Measurements from ENCODE around the gene FKBP5. TPM values are rescaled to one million over a fixed set of nuclear protein-coding genes. Genes with fewer than 3 reads are reported as not detected.
A peak's percentile ranks its signal among the peaks of the same experiment; 100 is the strongest.

The FKBP5 gene
- total and polyA plus RNA-seq, 9 of the 15 experiments (the other 6 are each of a cell fraction or from before 2014, with no cell fraction given), result 32.7 to 151 (median 75.0) TPM

GRCh38 chr6:35688605-35689322 is at the start of gene FKBP5 (continued):
- peak; percentile 93 for TF ChIP-seq MGA (IDR thresholded peaks at IDR 0.05)
- TF ChIP-seq RBFOX2 (IDR thresholded peaks at IDR 0.05; ENCODE audit: low read depth, low read length), result peak; percentile 83
- peak; percentile 95 for TF ChIP-seq CXXC5 (CRISPR knock-in tag; IDR thresholded peaks at IDR 0.05)
- peak; percentile 88 for TF ChIP-seq EP400 (IDR thresholded peaks at IDR 0.05)
- TF ChIP-seq GATAD2B (IDR thresholded peaks at IDR 0.05; ENCODE audit: borderline replicate concordance), result peak; percentile 96
- TF ChIP-seq NFYB (IDR thresholded peaks at IDR 0.05; ENCODE audit: extremely low read depth, insufficient read length), result peak; percentile 67
- TF ChIP-seq ASH1L (IDR thresholded peaks at IDR 0.05; ENCODE audit: borderline replicate concordance, low read depth, partially characterized antibody), result peak; percentile 31
- TF ChIP-seq USF2 (CRISPR knock-in tag; IDR thresholded peaks at IDR 0.05), result peak; percentile 83
- TF ChIP-seq FOXO4 (CRISPR knock-in tag; IDR thresholded peaks at IDR 0.05), result peak; percentile 33; the same call in 1 of the 2 replicates
- TF ChIP-seq ZNF444 (CRISPR knock-in tag; IDR thresholded peaks at IDR 0.05), result no peak
- TF ChIP-seq KLF1 (tag; IDR thresholded peaks at IDR 0.05), result peak; percentile 23; the same call in 1 of the 2 replicates
- TF ChIP-seq ZNF436 (CRISPR knock-in tag; IDR thresholded peaks at IDR 0.05), result no peak
